CD4-positive, alpha-beta T cell (primary cell): ENCODE measurements around the gene NACC2. TPM values are rescaled to one million over a fixed set of nuclear protein-coding genes. Genes with fewer than 3 reads are reported as not detected.
A peak's percentile ranks its signal among the peaks of the same experiment; 100 is the strongest.

Experiments used
- ATAC-seq: fragments of 200-7000 bp; cut with Tn5 transposase; one replicate; pipeline ENCODE4 v1.10.0; 2022; ENCODE audit warnings: mild to moderate bottlenecking; ENCODE audit not compliant: poor library complexity
- CTCF ChIA-PET: fragments of 350-600 bp; sonication (Branson Sonifier 250); formaldehyde crosslinking; loops from one replicate; lab custom pipeline; 2021; ENCODE audit warnings: antibody characterized with exemption, inconsistent platforms; lab: Charles Lee
- POLR2A ChIA-PET: fragments of 350-600 bp; sonication (Branson Sonifier 250); formaldehyde crosslinking; loops from one replicate; lab custom pipeline; 2021; ENCODE audit warnings: antibody characterized with exemption, inconsistent platforms; lab: Charles Lee
- DNase-seq, 14 experiments: peaks; one replicate each; pipeline ENCODE4 v3.0.0-alpha.2; 2013 to 2020; ENCODE audit warnings: mixed read lengths in 2 of 14
- H3K27ac ChIP-seq, 2 donors: one replicate each; pipeline versions ENCODE4 v1.5.1 to v1.7.0; 2013; ENCODE audit warnings: low read length in 2 of 2, low read depth in 1 of 2, mild to moderate bottlenecking in 1 of 2
- H3K27me3 ChIP-seq, 2 experiments: 1 replicate in 1 of 2; 2 replicates in 1 of 2; pipeline versions ENCODE4 v1.6.1 to v1.7.0; 2013; ENCODE audit warnings: low read length in 2 of 2, control low read depth in 1 of 2, mild to moderate bottlenecking in 1 of 2, moderate library complexity in 1 of 2; ENCODE audit not compliant: insufficient read depth in 2 of 2, control insufficient read depth in 1 of 2
- H3K36me3 ChIP-seq: one replicate; pipeline ENCODE4 v1.6.1; 2013; ENCODE audit warnings: low read length, control low read depth; ENCODE audit not compliant: insufficient read depth
- H3K4me1 ChIP-seq: one replicate; pipeline ENCODE4 v1.6.1; 2013; ENCODE audit warnings: low read length, control low read depth; ENCODE audit not compliant: insufficient read depth
- H3K4me3 ChIP-seq: one replicate; pipeline ENCODE4 v1.5.1; 2013; ENCODE audit warnings: mild to moderate bottlenecking, low read length, moderate library complexity
- H3K9me3 ChIP-seq, 2 experiments: 1 replicate in 1 of 2; 2 replicates in 1 of 2; pipeline versions ENCODE4 v1.6.1 to v1.7.0; 2013; ENCODE audit warnings: low read length in 2 of 2, mild to moderate bottlenecking in 2 of 2, control low read depth in 1 of 2, moderate library complexity in 1 of 2; ENCODE audit not compliant: control insufficient read depth in 1 of 2, insufficient read depth in 1 of 2
- H3K27ac Mint-ChIP-seq: one replicate; pipeline ENCODE4 v1.8.0; 2020; ENCODE audit warnings: mixed read lengths
- H3K27me3 Mint-ChIP-seq: one replicate; pipeline ENCODE4 v1.8.0; 2021; ENCODE audit warnings: mixed read lengths
- H3K36me3 Mint-ChIP-seq: one replicate; pipeline ENCODE4 v1.8.0; 2021; ENCODE audit warnings: low read depth, mixed read lengths
- H3K4me1 Mint-ChIP-seq: one replicate; pipeline ENCODE4 v1.8.0; 2021; ENCODE audit warnings: low read depth, mixed read lengths
- H3K4me3 Mint-ChIP-seq: one replicate; pipeline ENCODE4 v1.8.0; 2020; ENCODE audit warnings: mild to moderate bottlenecking, mixed read lengths
- H3K9me3 Mint-ChIP-seq: one replicate; pipeline ENCODE4 v1.8.0; 2020; ENCODE audit warnings: mixed read lengths
- CTCF ChIP-seq: fragments of 200-600 bp; IDR thresholded peaks from one replicate; pipeline ENCODE4 v1.8.0; 2022; ENCODE audit warnings: antibody characterized with exemption, mild to moderate bottlenecking
- intact Hi-C, 2 experiments: fragments of 100-400 bp; cut with DNase I in 1 of 2; cut with micrococcal nuclease in 1 of 2; formaldehyde crosslinking; loops; one replicate each; pipeline versions ENCODE4 v1.15.1 to v1.9.0; 2023 to 2025; cut with DNase I, micrococcal nuclease
- total RNA-seq, 174 experiments: library from RNA in 2 of 174; stranded (reverse) in 2 of 174; gene quantifications; one replicate each; pipeline ENCODE4 v1.2.3 and lab custom pipeline; 2021 to 2026

The NACC2 gene
- total RNA-seq, 2 experiments from 2014 or later: 2.1 to 2.7 TPM

DNA sequence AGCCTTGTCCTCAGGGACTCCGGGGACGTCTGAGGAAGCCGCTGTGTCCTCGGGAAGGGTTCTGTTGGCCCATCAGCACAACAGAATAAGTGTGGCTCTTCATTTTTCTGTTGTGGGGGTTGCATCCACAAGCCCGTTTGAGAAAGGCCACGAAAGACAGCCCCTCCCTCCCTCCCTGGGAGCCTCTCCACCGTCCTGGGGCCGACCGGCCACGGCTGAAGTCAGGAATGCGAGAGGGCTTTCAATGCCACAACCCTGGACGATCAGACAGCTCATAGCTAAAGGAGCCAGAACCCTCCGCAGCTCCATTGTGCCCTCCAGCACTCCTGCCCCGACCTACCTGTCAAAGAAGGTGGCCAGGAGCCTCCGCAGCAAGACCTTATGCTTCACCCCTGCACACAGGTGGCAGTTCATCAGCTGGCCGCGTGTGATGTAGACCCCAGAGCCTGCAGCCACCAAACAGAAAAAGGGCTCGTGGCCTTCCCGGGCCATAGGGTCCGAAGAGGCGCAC is 81.5 kb downstream of the NACC2 start:
- POLR2A ChIA-PET: no interaction called here
- Mint-ChIP-seq H3K27me3 (no peaks in the 10 kb centered on the region), H3K4me3 (no peak overlapping the region), H3K9me3 (no peaks in the 10 kb centered on the region), H3K4me1 (no peaks in the 10 kb centered on the region), H3K36me3 (no peaks in the 10 kb centered on the region), H3K27ac (no peak overlapping the region)
- H3K9me3 ChIP-seq: no peaks in the 10 kb centered on the region
- peaks cover 19% of the 10 kb centered on the region for H3K36me3 ChIP-seq
- H3K4me3 ChIP-seq: no peak overlapping the region
- H3K27me3 ChIP-seq: no peaks in the 10 kb centered on the region
- DNase-seq: peak in 1 of 14 experiments; percentile 3
- ATAC-seq: no peak
- H3K27ac ChIP-seq: no peak overlapping the region
- intact Hi-C loops: no loop called here
- no peaks in the 10 kb centered on the region for H3K4me1 ChIP-seq
- CTCF ChIA-PET: no interaction called here
- no peak for TF ChIP-seq CTCF

GRCh38 chr9:136013116-136013515 is 82.0 kb downstream of the NACC2 start:
- peaks cover 19% of the 10 kb centered on the region for H3K36me3 ChIP-seq
- TF ChIP-seq CTCF: no peak
- ATAC-seq (no peak), DNase-seq (peak in 1 of 14 experiments; percentile 1)
- Mint-ChIP-seq H3K27ac (no peak overlapping the region), H3K27me3 (no peaks in the 10 kb centered on the region), H3K36me3 (no peaks in the 10 kb centered on the region), H3K4me3 (no peak overlapping the region), H3K4me1 (no peaks in the 10 kb centered on the region), H3K9me3 (no peaks in the 10 kb centered on the region)
- H3K4me1 ChIP-seq: no peaks in the 10 kb centered on the region
- H3K9me3 ChIP-seq: no peaks in the 10 kb centered on the region
- no peak overlapping the region for H3K27ac ChIP-seq
- no peaks in the 10 kb centered on the region for H3K27me3 ChIP-seq
- CTCF ChIA-PET: no interaction called here
- no peak overlapping the region for H3K4me3 ChIP-seq
- intact Hi-C loops: no loop called here
- POLR2A ChIA-PET: no interaction called here

GRCh38 chr9:136012651-136013050 is 82.4 kb downstream of the NACC2 start:
- Histone ChIP-seq H3K27me3 (no peaks in the 10 kb centered on the region), H3K36me3 (peaks cover 19% of the 10 kb centered on the region)
- CTCF ChIA-PET: no interaction called here

More at GRCh38 chr9:136012651-136013050, 82.4 kb downstream of the NACC2 start:
- no peak for ATAC-seq
- Histone ChIP-seq H3K4me3 (no peak overlapping the region), H3K27ac (no peak overlapping the region), H3K4me1 (no peaks in the 10 kb centered on the region), H3K9me3 (no peaks in the 10 kb centered on the region)
- Mint-ChIP-seq H3K27ac (no peak overlapping the region), H3K27me3 (no peaks in the 10 kb centered on the region), H3K4me1 (no peaks in the 10 kb centered on the region), H3K36me3 (no peaks in the 10 kb centered on the region), H3K4me3 (no peak overlapping the region), H3K9me3 (no peaks in the 10 kb centered on the region)
- intact Hi-C loops: no loop called here
- POLR2A ChIA-PET: no interaction called here
- no peak for TF ChIP-seq CTCF
- DNase-seq: no peak
